Measurements from ENCODE around the gene MAVS.

MAVS gene

DNA sequence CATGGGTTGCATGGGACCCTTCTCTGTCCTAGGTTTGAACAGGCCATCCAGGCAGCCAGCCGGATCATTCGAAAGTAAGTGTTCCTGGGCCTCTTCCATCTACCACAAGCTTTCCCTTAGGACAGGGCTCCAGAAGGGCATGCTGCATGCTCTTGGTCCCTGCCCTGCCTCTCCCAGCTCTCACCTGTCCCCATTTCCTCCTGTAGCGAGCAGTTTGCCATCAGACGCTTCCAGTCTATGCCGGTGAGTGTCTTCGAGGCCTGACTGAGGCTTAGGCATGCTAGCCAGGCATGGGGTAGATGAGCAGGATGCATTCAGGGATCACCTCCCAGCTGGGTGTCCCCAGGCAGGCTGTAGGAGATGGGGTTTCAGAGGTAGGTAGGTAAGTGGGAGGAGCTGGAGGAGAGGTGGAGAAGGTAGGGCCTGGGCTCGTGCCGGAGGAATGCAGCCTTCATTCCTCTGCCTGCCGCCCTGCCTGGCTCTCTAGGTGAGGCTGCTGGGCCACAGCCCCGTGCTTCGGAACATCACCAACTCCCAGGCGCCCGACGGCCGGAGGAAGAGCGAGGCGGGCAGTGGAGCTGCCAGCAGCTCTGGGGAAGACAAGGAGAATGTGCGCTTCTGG is 46.3 kb upstream of the MAVS start:
- no peak overlapping the region for H3K27ac ChIP-seq
- no peaks in the 10 kb centered on the region for H3K27me3 ChIP-seq (replicated peaks)
- peaks cover 19% of the 10 kb centered on the region for H3K36me3 ChIP-seq (replicated peaks)
- no peak overlapping the region for H3K4me3 ChIP-seq (ENCODE audit: low read depth, low read length)
- no peak for DNase-seq
- in situ Hi-C loops (cut with HindIII; ENCODE audit: low pct_ligation_motif_present, low sequenced_read_pairs), result no loop called here
- TF ChIP-seq, protein P1, sequence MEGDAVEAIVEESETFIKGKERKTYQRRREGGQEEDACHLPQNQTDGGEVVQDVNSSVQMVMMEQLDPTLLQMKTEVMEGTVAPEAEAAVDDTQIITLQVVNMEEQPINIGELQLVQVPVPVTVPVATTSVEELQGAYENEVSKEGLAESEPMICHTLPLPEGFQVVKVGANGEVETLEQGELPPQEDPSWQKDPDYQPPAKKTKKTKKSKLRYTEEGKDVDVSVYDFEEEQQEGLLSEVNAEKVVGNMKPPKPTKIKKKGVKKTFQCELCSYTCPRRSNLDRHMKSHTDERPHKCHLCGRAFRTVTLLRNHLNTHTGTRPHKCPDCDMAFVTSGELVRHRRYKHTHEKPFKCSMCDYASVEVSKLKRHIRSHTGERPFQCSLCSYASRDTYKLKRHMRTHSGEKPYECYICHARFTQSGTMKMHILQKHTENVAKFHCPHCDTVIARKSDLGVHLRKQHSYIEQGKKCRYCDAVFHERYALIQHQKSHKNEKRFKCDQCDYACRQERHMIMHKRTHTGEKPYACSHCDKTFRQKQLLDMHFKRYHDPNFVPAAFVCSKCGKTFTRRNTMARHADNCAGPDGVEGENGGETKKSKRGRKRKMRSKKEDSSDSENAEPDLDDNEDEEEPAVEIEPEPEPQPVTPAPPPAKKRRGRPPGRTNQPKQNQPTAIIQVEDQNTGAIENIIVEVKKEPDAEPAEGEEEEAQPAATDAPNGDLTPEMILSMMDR (IDR thresholded peaks at IDR 0.05; ENCODE audit: low read depth, low read length, missing control alignments), result no peak

DNA sequence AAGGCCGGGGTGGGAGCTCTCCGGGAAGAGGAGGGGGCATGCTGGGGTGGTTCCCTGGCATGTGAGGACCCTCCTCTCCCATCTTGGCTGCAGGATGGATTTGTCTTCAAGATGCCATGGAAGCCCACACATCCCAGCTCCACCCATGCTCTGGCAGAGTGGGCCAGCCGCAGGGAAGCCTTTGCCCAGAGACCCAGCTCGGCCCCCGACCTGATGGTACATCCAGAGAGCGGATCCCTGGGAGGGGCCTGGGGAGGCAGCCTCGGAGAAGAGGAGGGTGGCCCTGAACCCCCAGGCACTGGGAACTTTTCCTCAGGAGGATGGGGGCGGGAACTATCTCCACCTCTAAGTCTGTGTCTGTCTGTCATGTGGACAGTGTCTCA is 45.8 kb upstream of the MAVS start:
- H3K27ac ChIP-seq, result no peak overlapping the region
- TF ChIP-seq, protein P1 (IDR thresholded peaks at IDR 0.05; ENCODE audit: low read depth, low read length, missing control alignments), result no peak
- no peak for DNase-seq
- H3K4me3 ChIP-seq (ENCODE audit: low read depth, low read length), result no peak overlapping the region
- H3K36me3 ChIP-seq (replicated peaks), result peaks cover 19% of the 10 kb centered on the region
- in situ Hi-C loops (cut with HindIII; ENCODE audit: low pct_ligation_motif_present, low sequenced_read_pairs), result no loop called here
- H3K27me3 ChIP-seq (replicated peaks), result no peaks in the 10 kb centered on the region

DNA sequence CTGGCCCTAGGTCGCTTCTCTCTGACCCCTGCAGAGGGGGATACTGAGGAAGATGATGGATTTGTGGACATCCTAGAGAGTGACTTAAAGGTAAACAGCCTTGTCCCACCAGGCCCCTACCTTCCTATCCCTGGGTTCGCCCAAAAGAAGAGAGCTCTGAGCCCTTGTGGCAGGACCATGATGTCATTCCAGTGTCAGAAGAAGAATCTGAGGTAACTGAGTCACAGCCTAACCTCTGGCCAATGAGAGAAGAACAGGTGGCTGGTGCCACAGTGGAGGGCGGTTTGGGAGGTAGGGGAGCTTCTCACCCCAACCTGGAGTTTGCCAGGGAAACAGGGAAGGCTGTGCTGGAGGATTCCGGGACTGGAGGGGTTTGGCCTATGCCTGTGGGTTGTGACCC is 45.3 kb upstream of the MAVS start:
- peaks cover 19% of the 10 kb centered on the region for H3K36me3 ChIP-seq (replicated peaks)
- TF ChIP-seq, protein P1 (IDR thresholded peaks at IDR 0.05; ENCODE audit: low read depth, low read length, missing control alignments), result no peak
- H3K27me3 ChIP-seq (replicated peaks), result no peaks in the 10 kb centered on the region
- DNase-seq, result no peak
- no peak overlapping the region for H3K4me3 ChIP-seq (ENCODE audit: low read depth, low read length)
- in situ Hi-C loops (cut with HindIII; ENCODE audit: low pct_ligation_motif_present, low sequenced_read_pairs), result no loop called here
- no peak overlapping the region for H3K27ac ChIP-seq

DNA sequence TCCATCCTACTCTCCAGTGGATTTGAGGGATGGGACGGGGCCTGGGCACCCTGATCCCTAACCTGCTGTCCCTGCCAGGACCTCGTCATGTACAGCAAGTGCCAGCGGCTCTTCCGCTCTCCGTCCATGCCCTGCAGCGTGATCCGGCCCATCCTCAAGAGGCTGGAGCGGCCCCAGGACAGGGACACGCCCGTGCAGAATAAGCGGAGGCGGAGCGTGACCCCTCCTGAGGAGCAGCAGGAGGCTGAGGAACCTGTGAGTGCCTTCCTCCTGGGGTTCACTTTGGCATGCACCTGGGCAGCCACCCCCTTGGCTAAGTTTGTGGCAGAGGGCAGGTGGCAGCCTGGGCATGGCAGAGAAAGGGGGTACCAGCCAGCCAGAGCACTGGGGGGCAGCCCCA is 44.8 kb upstream of the MAVS start:
- H3K4me3 ChIP-seq (ENCODE audit: low read depth, low read length), result no peak overlapping the region
- H3K36me3 ChIP-seq (replicated peaks), result peaks cover 19% of the 10 kb centered on the region
- H3K27ac ChIP-seq, result no peak overlapping the region
- DNase-seq, result no peak
- TF ChIP-seq, protein P1 (IDR thresholded peaks at IDR 0.05; ENCODE audit: low read depth, low read length, missing control alignments), result no peak
- H3K27me3 ChIP-seq (replicated peaks), result no peaks in the 10 kb centered on the region
- in situ Hi-C loops (cut with HindIII; ENCODE audit: low pct_ligation_motif_present, low sequenced_read_pairs), result no loop called here

DNA sequence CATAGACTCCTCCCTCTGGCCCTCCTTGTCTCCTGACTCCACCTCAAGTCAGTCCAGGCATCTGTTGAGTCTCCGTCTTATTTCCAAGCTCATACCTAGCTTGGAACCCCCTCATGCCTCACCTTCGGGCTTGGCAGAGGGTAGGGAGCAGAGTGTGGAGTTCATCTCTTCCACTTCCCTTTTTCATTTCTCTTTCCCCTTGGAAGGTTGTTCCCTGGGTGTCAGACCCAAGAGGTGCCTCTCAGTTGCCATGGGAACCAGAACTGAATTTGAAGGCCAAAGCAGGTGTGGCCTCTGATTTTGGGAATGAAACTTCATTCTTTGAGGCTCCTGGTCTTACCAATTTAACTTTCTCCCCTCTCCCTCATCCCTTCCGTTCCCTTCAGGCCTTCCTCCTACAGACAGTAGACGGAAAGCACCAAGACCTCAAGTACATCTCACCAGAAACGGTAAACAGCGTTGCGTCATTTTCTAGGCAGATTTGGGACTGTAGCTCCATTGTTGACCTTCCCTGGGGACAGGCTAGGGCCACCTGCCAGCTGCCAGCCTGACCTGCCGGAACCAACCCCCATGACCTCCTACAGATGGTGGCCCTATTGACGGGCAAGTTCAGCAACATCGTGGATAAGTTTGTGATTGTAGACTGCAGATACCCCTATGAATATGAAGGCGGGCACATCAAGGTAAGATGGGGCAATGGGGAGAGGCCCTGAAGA is 44.0 kb upstream of the MAVS start:
- no peak for DNase-seq
- H3K27me3 ChIP-seq (replicated peaks), result no peaks in the 10 kb centered on the region
- H3K4me3 ChIP-seq (ENCODE audit: low read depth, low read length), result no peak overlapping the region
- peaks cover 19% of the 10 kb centered on the region for H3K36me3 ChIP-seq (replicated peaks)
- TF ChIP-seq, protein P1 (IDR thresholded peaks at IDR 0.05; ENCODE audit: low read depth, low read length, missing control alignments), result no peak
- no peak overlapping the region for H3K27ac ChIP-seq
- in situ Hi-C loops (cut with HindIII; ENCODE audit: low pct_ligation_motif_present, low sequenced_read_pairs), result no loop called here
